Fibroblast of lung (primary cell): ENCODE results near the gene COQ8B.

ENCODE experiments used
- CTCF ChIP-seq, 2 donors: IDR thresholded peaks in 1 of 2; conservative IDR thresholded peaks in 1 of 2; 1 replicate in 1 of 2; 2 replicates in 1 of 2; pipeline ENCODE4 v1.5.1; 2011 to 2012; ENCODE audit warnings: low read length in 2 of 2, control low read depth in 1 of 2, inconsistent platforms in 1 of 2, low read depth in 1 of 2, mild to moderate bottlenecking in 1 of 2
- EZH2 ChIP-seq: IDR thresholded peaks from 2 replicates; pipeline ENCODE4 v1.5.1; 2012; ENCODE audit warnings: low read length, control low read depth, mild to moderate bottlenecking; ENCODE audit errors: missing control alignments

DNA sequence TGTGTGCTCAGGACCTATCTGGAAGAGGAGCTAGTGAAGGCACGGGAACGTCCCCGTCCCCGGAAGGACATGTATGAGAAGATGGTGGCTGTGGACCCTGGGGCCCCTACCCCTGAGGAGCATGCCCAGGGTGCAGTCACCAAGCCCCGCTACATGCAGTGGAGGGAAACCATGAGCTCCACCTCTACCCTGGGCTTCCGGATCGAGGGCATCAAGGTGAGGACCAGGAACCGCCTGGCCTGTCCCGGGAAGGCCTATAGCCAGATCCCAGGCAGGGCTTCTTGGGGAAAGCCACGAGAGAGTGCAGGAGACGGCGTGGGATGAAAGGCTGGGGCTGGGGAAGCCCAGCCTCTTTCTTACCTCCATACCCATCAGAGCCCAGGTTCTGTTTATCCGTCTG is 16.5 kb upstream of the COQ8B start:
- TF ChIP-seq CTCF (conservative IDR thresholded peaks at IDR 0.05 in 1 of 2, IDR thresholded peaks at IDR 0.05 in 1 of 2; ENCODE audit: low read depth in 1 of 2, low read length in 2 of 2) = no peak
- TF ChIP-seq EZH2 = no peak
